ENCODE data around the gene SF3B2.
"Not testable (repeated sequence)": the region's sequence is repeated elsewhere in the genome, so short reads cannot be mapped to it uniquely, and the experiment has no call there.

The SF3B2 gene

GRCh38 chr11:66112601-66113499 lies 60.7 kb downstream of the SF3B2 start:
- no peak for DNase-seq

- DNase-seq, result not testable (repeated sequence)
Observed at GRCh38 chr11:66114957-66115356, 62.8 kb downstream of the SF3B2 start.

GRCh38 chr11:66115638-66116301 lies 63.6 kb downstream of the SF3B2 start:
- DNase-seq, result peak; percentile 71

- DNase-seq, result no peak
Observed at GRCh38 chr11:66116576-66117361, 64.6 kb downstream of the SF3B2 start.

- DNase-seq, result no peak
Observed at GRCh38 chr11:66118847-66119246, 66.7 kb downstream of the SF3B2 start.

Measured in central memory CD4-positive, alpha-beta T cell (primary cell).